Measurements from ENCODE around the gene STMN3. TPM values are rescaled to one million over a fixed set of nuclear protein-coding genes. Genes with fewer than 3 reads are reported as not detected.
A peak's percentile ranks its signal among the peaks of the same experiment; 100 is the strongest.
"Not testable (repeated sequence)": the region's sequence is repeated elsewhere in the genome, so short reads cannot be mapped to it uniquely, and the experiment has no call there.

The STMN3 gene
- total and polyA plus RNA-seq, 10 of the 15 experiments (the other 5 are each of a cell fraction or from before 2014, with no cell fraction given): 0.09 to 3.6 (median 1.4) TPM; not detected in 1

GRCh38 chr20:63613863-63614594 is 39.2 kb downstream of the STMN3 start:
- in situ Hi-C loops (cut with MboI); H3K27me3 ChIP-seq (replicated peaks in 1 of 2; ENCODE audit: control insufficient read depth in 2 of 2, insufficient read depth in 2 of 2, low read length in 1 of 2); H2AFZ ChIP-seq (ENCODE audit: control insufficient read depth, low read depth, low read length); DNase-seq (ENCODE audit: low read depth, low spot score); H3K27ac ChIP-seq (ENCODE audit: control insufficient read depth, insufficient read depth); SMC1A ChIA-PET (ENCODE audit: uncharacterized antibody, unreplicated experiment); POLR2A ChIA-PET; H3K4me2 ChIP-seq (ENCODE audit: control insufficient read depth, insufficient read depth); FAIRE-seq; BruUV-seq (replicated peaks); H3K9me3 ChIP-seq (replicated peaks; ENCODE audit: control insufficient read depth, insufficient read depth, low read length); H4K20me1 ChIP-seq (ENCODE audit: control insufficient read depth, insufficient read depth); H3K4me1 ChIP-seq (ENCODE audit: control insufficient read depth, insufficient read depth, low read length); ATAC-seq; RAD21 ChIA-PET (ENCODE audit: unreplicated experiment); H3K79me2 ChIP-seq (ENCODE audit: control insufficient read depth, insufficient read depth, low read length); H3K4me3 ChIP-seq; H3K9ac ChIP-seq (ENCODE audit: control insufficient read depth, insufficient read depth, low read length); intact Hi-C loops (cut with micrococcal nuclease; ENCODE audit: unreplicated experiment): not testable (repeated sequence)
- CTCF ChIA-PET: interaction anchor here (3.7 kb wide), 1 partner anchor 28 kb away, joined by 16 read pairs; no protein-coding TSS in a partner anchor
- peak; percentile 45; the same call in 1 of the 2 replicates for TF ChIP-seq ZBTB33 (IDR thresholded peaks at IDR 0.05)
- peaks cover 12 to 16% of the 10 kb centered on the region in 2 experiments for H3K36me3 ChIP-seq (ENCODE audit: control insufficient read depth in 2 of 2, insufficient read depth in 2 of 2, low read length in 1 of 2)
- WGBS (ENCODE audit: insufficient coverage, insufficient replicate concordance, low lambda C conversion rate, missing lambda C conversion rate): 90% methylated on average over 17 of the region's 18 CpGs

GRCh38 chr20:63612276-63612931 is 40.8 kb downstream of the STMN3 start:
- H2AFZ ChIP-seq (ENCODE audit: control insufficient read depth, low read depth, low read length): no peak overlapping the region
- ATAC-seq: no peak
- no peaks in the 10 kb centered on the region for H4K20me1 ChIP-seq (ENCODE audit: control insufficient read depth, insufficient read depth)
- no TSS peak for BruUV-seq (replicated peaks)
- H3K9me3 ChIP-seq (replicated peaks; ENCODE audit: control insufficient read depth, insufficient read depth, low read length): no peaks in the 10 kb centered on the region
- no peak overlapping the region for H3K4me2 ChIP-seq (ENCODE audit: control insufficient read depth, insufficient read depth)
- FAIRE-seq: no peak
- in situ Hi-C loops (cut with MboI) (no loop called here), intact Hi-C loops (cut with micrococcal nuclease; ENCODE audit: unreplicated experiment) (no loop called here)
- peaks cover 3 to 8% of the 10 kb centered on the region in 2 experiments; a peak in 3 of 4 replicates for H3K36me3 ChIP-seq (ENCODE audit: control insufficient read depth in 2 of 2, insufficient read depth in 2 of 2, low read length in 1 of 2)
- SMC1A ChIA-PET (ENCODE audit: uncharacterized antibody, unreplicated experiment): interaction anchor here (1.3 kb wide), 1 partner anchor 30 kb away, joined by 5 read pairs; no protein-coding TSS in a partner anchor
- no peak overlapping the region for H3K4me3 ChIP-seq
- H3K27ac ChIP-seq (ENCODE audit: control insufficient read depth, insufficient read depth): no peak overlapping the region
- POLR2A ChIA-PET: interaction anchor here (0.5 to 1.4 kb wide), 2 partner anchors 30 to 37 kb away, joined by 3 read pairs; no protein-coding TSS in a partner anchor
- peaks cover 1% of the 10 kb centered on the region for H3K79me2 ChIP-seq (ENCODE audit: control insufficient read depth, insufficient read depth, low read length)
- RAD21 ChIA-PET (ENCODE audit: unreplicated experiment): interaction anchor here (0.9 kb wide), 1 partner anchor 29 kb away, joined by 3 read pairs; no protein-coding TSS in a partner anchor
- CTCF ChIA-PET: no interaction called here
- no peak for DNase-seq (ENCODE audit: low read depth, low spot score)
- WGBS (ENCODE audit: insufficient coverage, insufficient replicate concordance, low lambda C conversion rate, missing lambda C conversion rate): 87% methylated on average over 20 of the region's 20 CpGs
- TF ChIP-seq CBX5 (IDR thresholded peaks at IDR 0.05; ENCODE audit: low read depth) (no peak), POLR2A (IDR thresholded peaks at IDR 0.05; ENCODE audit: low read depth, low read length) (0 out of 2 replicates have a peak, but pooled peaks have one; percentile 29), STAT3 (IDR thresholded peaks at IDR 0.05; ENCODE audit: low read depth, low read length) (no peak)
- no peak overlapping the region for H3K9ac ChIP-seq (ENCODE audit: control insufficient read depth, insufficient read depth, low read length)
- no peaks in the 10 kb centered on the region for H3K27me3 ChIP-seq (replicated peaks in 1 of 2; ENCODE audit: control insufficient read depth in 2 of 2, insufficient read depth in 2 of 2, low read length in 1 of 2)
- H3K4me1 ChIP-seq (ENCODE audit: control insufficient read depth, insufficient read depth, low read length): peaks cover 5% of the 10 kb centered on the region
